NCI-H2196 (cell line): Measurements from ENCODE around the gene SIAE.

Experiments used
- DNase-seq: peaks from one replicate; lab custom pipeline; 2025; ENCODE audit not compliant: unreplicated experiment; lab: John Stamatoyannopoulos, UW

SIAE gene

GRCh38 chr11:124583781-124584180 lies 89.8 kb downstream of the SIAE start:
- DNase-seq: no peak
